ENCODE measurements around the gene ELFN2.

- TF ChIP-seq ZNF318 (CRISPR knock-in tag; IDR thresholded peaks at IDR 0.05): no peak
- no peak for TF ChIP-seq HDAC6 (IDR thresholded peaks at IDR 0.05; ENCODE audit: low read depth, low read length)
- TF ChIP-seq TRIM22 (IDR thresholded peaks at IDR 0.05): no peak
- TF ChIP-seq, protein P1, sequence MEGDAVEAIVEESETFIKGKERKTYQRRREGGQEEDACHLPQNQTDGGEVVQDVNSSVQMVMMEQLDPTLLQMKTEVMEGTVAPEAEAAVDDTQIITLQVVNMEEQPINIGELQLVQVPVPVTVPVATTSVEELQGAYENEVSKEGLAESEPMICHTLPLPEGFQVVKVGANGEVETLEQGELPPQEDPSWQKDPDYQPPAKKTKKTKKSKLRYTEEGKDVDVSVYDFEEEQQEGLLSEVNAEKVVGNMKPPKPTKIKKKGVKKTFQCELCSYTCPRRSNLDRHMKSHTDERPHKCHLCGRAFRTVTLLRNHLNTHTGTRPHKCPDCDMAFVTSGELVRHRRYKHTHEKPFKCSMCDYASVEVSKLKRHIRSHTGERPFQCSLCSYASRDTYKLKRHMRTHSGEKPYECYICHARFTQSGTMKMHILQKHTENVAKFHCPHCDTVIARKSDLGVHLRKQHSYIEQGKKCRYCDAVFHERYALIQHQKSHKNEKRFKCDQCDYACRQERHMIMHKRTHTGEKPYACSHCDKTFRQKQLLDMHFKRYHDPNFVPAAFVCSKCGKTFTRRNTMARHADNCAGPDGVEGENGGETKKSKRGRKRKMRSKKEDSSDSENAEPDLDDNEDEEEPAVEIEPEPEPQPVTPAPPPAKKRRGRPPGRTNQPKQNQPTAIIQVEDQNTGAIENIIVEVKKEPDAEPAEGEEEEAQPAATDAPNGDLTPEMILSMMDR (CRISPR knock-in tag; IDR thresholded peaks at IDR 0.05): 0 out of 2 replicates have a peak, but pooled peaks have one; percentile 18
- TF ChIP-seq PRPF4 (IDR thresholded peaks at IDR 0.05; ENCODE audit: low read depth, low read length, poor library complexity, severe bottlenecking): no peak
- TF ChIP-seq CHD2 (IDR thresholded peaks at IDR 0.05; ENCODE audit: low read depth, low read length): no peak
- TF ChIP-seq, protein P2, sequence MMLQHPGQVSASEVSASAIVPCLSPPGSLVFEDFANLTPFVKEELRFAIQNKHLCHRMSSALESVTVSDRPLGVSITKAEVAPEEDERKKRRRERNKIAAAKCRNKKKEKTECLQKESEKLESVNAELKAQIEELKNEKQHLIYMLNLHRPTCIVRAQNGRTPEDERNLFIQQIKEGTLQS (CRISPR knock-in tag; IDR thresholded peaks at IDR 0.05): no peak
- TF ChIP-seq ZSCAN20 (CRISPR knock-in tag; IDR thresholded peaks at IDR 0.05; ENCODE audit: borderline replicate concordance): no peak
- TF ChIP-seq ELF3 (CRISPR knock-in tag; IDR thresholded peaks at IDR 0.05): no peak
- no peak for TF ChIP-seq ELF1 (CRISPR knock-in tag; IDR thresholded peaks at IDR 0.05)
- no peak for TF ChIP-seq NR1H2 (CRISPR knock-in tag; IDR thresholded peaks at IDR 0.05; ENCODE audit: borderline replicate concordance, low read depth)
- no peak for TF ChIP-seq ZSCAN29 (CRISPR knock-in tag; conservative IDR thresholded peaks at IDR 0.05)
- TF ChIP-seq NFRKB (IDR thresholded peaks at IDR 0.05): no peak
- no peak for TF ChIP-seq ZHX1 (CRISPR knock-in tag; IDR thresholded peaks at IDR 0.05; ENCODE audit: low read depth)
Measured at GRCh38 chr22:37318364-37319109, 108.7 kb downstream of the ELFN2 start.

All from HepG2 (cell line).